GM19328 (cell line): ENCODE data around the gene ZNF75A.

ENCODE experiments used
- ATAC-seq: cut with Tn5 transposase; IDR thresholded peaks from one replicate; pipeline ENCODE4 v1.9.1; 2021; ENCODE audit warnings: mild to moderate bottlenecking, moderate library complexity; ENCODE audit not compliant: unreplicated experiment

The ZNF75A gene

DNA sequence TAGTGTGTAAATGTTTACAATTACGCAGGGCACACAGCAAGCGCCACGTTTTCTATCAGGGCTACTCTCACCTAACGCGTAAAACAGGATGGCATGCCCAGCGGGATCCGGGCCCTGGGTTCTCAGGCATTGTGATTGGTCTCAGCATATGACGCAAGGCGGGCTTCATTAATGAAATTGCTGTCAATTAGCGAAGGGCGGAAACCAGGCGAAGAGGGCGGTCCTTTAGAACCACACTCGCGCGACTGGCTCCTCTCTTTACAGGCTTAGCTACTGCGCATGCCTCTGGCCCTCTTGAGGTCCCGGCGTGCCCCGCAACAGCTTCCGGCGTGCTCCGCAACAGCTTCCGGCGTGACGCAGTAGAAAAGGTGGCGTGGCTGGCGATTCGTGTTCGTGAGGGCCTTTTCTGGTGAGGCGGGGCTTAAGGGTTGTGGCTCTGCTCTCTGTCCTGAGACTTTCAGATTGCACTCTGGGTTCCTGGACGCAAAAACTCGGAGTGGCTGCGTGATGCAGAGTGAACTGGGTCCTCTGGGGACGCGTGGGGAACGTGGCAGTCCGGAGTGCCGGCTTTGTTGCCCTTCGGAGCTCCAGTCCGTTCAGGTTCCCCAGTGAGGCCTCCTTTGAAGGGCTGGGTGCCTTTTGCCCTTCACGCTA is 59.6 kb downstream of the ZNF75A start:
- ATAC-seq = no peak
